Inflammatory macrophage treated with lipopolysaccharide for 4 hours (primary cell): ENCODE data around the gene ARHGAP40.

Experiments used
- DNase-seq: peaks from one replicate; pipeline ENCODE4 v3.0.0-alpha.2; 2020

ARHGAP40 gene

GRCh38 chr20:38623061-38623460 lies 21.5 kb downstream of the ARHGAP40 start:
- DNase-seq, result no peak

GRCh38 chr20:38624084-38624483 lies 22.5 kb downstream of the ARHGAP40 start:
- no peak for DNase-seq

- DNase-seq, result no peak
Measured at GRCh38 chr20:38625896-38626295, 24.3 kb downstream of the ARHGAP40 start.

- no peak for DNase-seq
Measured at GRCh38 chr20:38626921-38627659, 25.5 kb downstream of the ARHGAP40 start.

GRCh38 chr20:38628580-38629470 lies 27.2 kb downstream of the ARHGAP40 start:
- DNase-seq, result no peak

GRCh38 chr20:38629979-38630378 lies 28.4 kb downstream of the ARHGAP40 start:
- no peak for DNase-seq

- no peak for DNase-seq
Measured at GRCh38 chr20:38630727-38631126, 29.1 kb downstream of the ARHGAP40 start.

- no peak for DNase-seq
Measured at GRCh38 chr20:38631155-38632022, 29.8 kb downstream of the ARHGAP40 start.

GRCh38 chr20:38633577-38634093 lies 32.0 kb downstream of the ARHGAP40 start:
- peak; percentile 61 for DNase-seq

- peak; percentile 19 for DNase-seq
Measured at GRCh38 chr20:38635721-38636288, 34.2 kb downstream of the ARHGAP40 start.

GRCh38 chr20:38640521-38640920 lies 38.9 kb downstream of the ARHGAP40 start:
- DNase-seq, result no peak

GRCh38 chr20:38642498-38642897 lies 40.9 kb downstream of the ARHGAP40 start:
- no peak for DNase-seq

- no peak for DNase-seq
Measured at GRCh38 chr20:38644588-38645260, 43.1 kb downstream of the ARHGAP40 start.

GRCh38 chr20:38645351-38645750 lies 43.7 kb downstream of the ARHGAP40 start:
- DNase-seq, result no peak

GRCh38 chr20:38645980-38646858 lies 44.6 kb downstream of the ARHGAP40 start:
- DNase-seq, result peak; percentile 75

GRCh38 chr20:38649275-38649891 lies 47.8 kb downstream of the ARHGAP40 start:
- DNase-seq, result no peak

GRCh38 chr20:38650010-38650409 lies 48.4 kb downstream of the ARHGAP40 start:
- DNase-seq, result no peak

- DNase-seq, result no peak
Measured at GRCh38 chr20:38651154-38651553, 49.5 kb downstream of the ARHGAP40 start.

GRCh38 chr20:38651562-38651961 lies 50.0 kb downstream of the ARHGAP40 start:
- DNase-seq, result no peak

GRCh38 chr20:38652995-38653394 lies 51.4 kb downstream of the ARHGAP40 start:
- DNase-seq, result no peak
